Esophagus squamous epithelium (tissue), 5 donors: ENCODE measurements around the gene SRP68. TPM values are rescaled to one million over a fixed set of nuclear protein-coding genes. Genes with fewer than 3 reads are reported as not detected.

Source experiments
- DNase-seq: peaks from one replicate; lab custom pipeline; 2025; lab: John Stamatoyannopoulos, UW
- H3K27ac ChIP-seq, 4 donors: fragments of 200-600 bp; sonication (generic); one replicate each; pipeline ENCODE4 v1.5.1; 2016 to 2019; ENCODE audit warnings: mild to moderate bottlenecking in 1 of 4
- H3K27me3 ChIP-seq, 4 donors: fragments of 200-600 bp; sonication (generic); 1 replicate in 3 of 4; 2 replicates in 1 of 4; pipeline versions ENCODE4 v1.5.1 to v1.6.0; 2017 to 2021; ENCODE audit warnings: antibody characterized with exemption in 1 of 4
- H3K36me3 ChIP-seq, 3 donors: fragments of 200-600 bp; sonication (generic); one replicate each; pipeline ENCODE4 v1.5.1; 2016 to 2019
- H3K4me1 ChIP-seq, 3 donors: fragments of 200-600 bp; sonication (generic); one replicate each; pipeline ENCODE4 v1.5.1; 2017 to 2019
- H3K4me3 ChIP-seq, 4 donors: fragments of 200-600 bp; sonication (generic); 1 replicate in 3 of 4; 2 replicates in 1 of 4; pipeline ENCODE4 v1.5.1; 2016 to 2019; ENCODE audit warnings: mild to moderate bottlenecking in 2 of 4, moderate library complexity in 1 of 4
- H3K9me3 ChIP-seq, 3 donors: fragments of 200-600 bp; sonication (generic); one replicate each; pipeline ENCODE4 v1.5.1; 2016 to 2019
- CTCF ChIP-seq, 6 experiments: fragments of 450-650 bp in 4 of 6; fragments of 200-600 bp in 2 of 6; sonication (generic) in 2 of 6; IDR thresholded peaks; one replicate each; pipeline ENCODE4 v1.5.1; 2016 to 2019; ENCODE audit warnings: antibody characterized with exemption in 6 of 6, mild to moderate bottlenecking in 4 of 6, moderate library complexity in 4 of 6
- POLR2A ChIP-seq, 4 donors: fragments of 450-650 bp; IDR thresholded peaks; one replicate each; pipeline ENCODE4 v1.6.1; 2017; ENCODE audit warnings: antibody characterized with exemption in 4 of 4, mild to moderate bottlenecking in 4 of 4, moderate library complexity in 3 of 4
- WGBS, 2 donors: methylation state at CpG; one replicate each; pipeline ENCODE4 v1.1.5; 2018; 5-methylcytosine and 5-hydroxymethylcytosine counted together
- intact Hi-C: fragments of 100-400 bp; cut with DNase I; formaldehyde crosslinking; loops from one replicate; pipeline ENCODE4 v1.15.0; 2022
- total RNA-seq, 4 donors: library from RNA; depleted of rRNA; stranded (reverse); fragments of >200 nt; gene quantifications; one replicate each; pipeline ENCODE4 v1.1.0, GENCODE V29; 2016
- donor health status: DM: yes; HTN: yes; CAD: no.

Gene SRP68
- total RNA-seq, 4 donors from 2014 or later, result 40.6 to 78.0 (median 52.7) TPM

GRCh38 chr17:76090517-76091129 is 18.3 kb upstream of the SRP68 start:
- Histone ChIP-seq H3K9me3 (no peaks in the 10 kb centered on the region), H3K27ac (no peak overlapping the region), H3K27me3 (no peaks in the 10 kb centered on the region), H3K36me3 (peaks cover 61 to 99% (median 64%) of the 10 kb centered on the region in 3 donors), H3K4me1 (peaks cover 0 to 30% (median 0%) of the 10 kb centered on the region in 3 donors), H3K4me3 (no peak overlapping the region)
- intact Hi-C loops, result no loop called here
- TF ChIP-seq POLR2A (IDR thresholded peaks at IDR 0.05) (no peak), CTCF (IDR thresholded peaks at IDR 0.05) (no peak)
- no peak for DNase-seq
- 50 to 65% methylated on average over 4 to 6 of the region's 17 CpGs for WGBS, 2 donors

- 78 to 92% methylated on average over 9 to 18 of the region's 32 CpGs for WGBS, 2 donors
- TF ChIP-seq CTCF (IDR thresholded peaks at IDR 0.05) (no peak), POLR2A (IDR thresholded peaks at IDR 0.05) (no peak)
- no peak for DNase-seq
- no peak overlapping the region for H3K27ac ChIP-seq
- H3K4me1 ChIP-seq, result peaks cover 0 to 32% (median 0%) of the 10 kb centered on the region in 3 donors
- H3K4me3 ChIP-seq, result no peak overlapping the region
- H3K27me3 ChIP-seq, result no peaks in the 10 kb centered on the region
- H3K9me3 ChIP-seq, result no peaks in the 10 kb centered on the region
- intact Hi-C loops, result no loop called here
- peaks cover 68 to 100% (median 72%) of the 10 kb centered on the region in 3 donors for H3K36me3 ChIP-seq
These were observed 17.6 kb upstream of the SRP68 start for GRCh38 chr17:76089680-76090516.

- H3K4me1 ChIP-seq, result peaks cover 0 to 25% (median 0%) of the 10 kb centered on the region in 3 donors
- no peak for DNase-seq
- H3K4me3 ChIP-seq, result no peak overlapping the region
- H3K27ac ChIP-seq, result no peak overlapping the region
- 93 to 97% methylated on average over 10 to 17 of the region's 25 CpGs for WGBS, 2 donors
- H3K36me3 ChIP-seq, result peaks cover 72 to 100% (median 74%) of the 10 kb centered on the region in 3 donors
- intact Hi-C loops, result no loop called here
- no peaks in the 10 kb centered on the region for H3K9me3 ChIP-seq
- H3K27me3 ChIP-seq, result no peaks in the 10 kb centered on the region
- TF ChIP-seq CTCF (IDR thresholded peaks at IDR 0.05) (no peak), POLR2A (IDR thresholded peaks at IDR 0.05) (no peak)
These were observed 16.7 kb upstream of the SRP68 start for GRCh38 chr17:76088868-76089576.

- DNase-seq, result no peak
- intact Hi-C loops, result no loop called here
- Histone ChIP-seq H3K27ac (no peak overlapping the region), H3K4me1 (peaks cover 0 to 25% (median 0%) of the 10 kb centered on the region in 3 donors), H3K9me3 (no peaks in the 10 kb centered on the region), H3K27me3 (no peaks in the 10 kb centered on the region), H3K36me3 (peaks cover 67 to 100% (median 72%) of the 10 kb centered on the region in 3 donors), H3K4me3 (no peak overlapping the region)
- no peak for TF ChIP-seq POLR2A (IDR thresholded peaks at IDR 0.05)
- no peak for TF ChIP-seq CTCF (IDR thresholded peaks at IDR 0.05)
- 91 to 95% methylated on average over 4 to 14 of the region's 25 CpGs for WGBS, 2 donors
These were observed 15.9 kb upstream of the SRP68 start for GRCh38 chr17:76088041-76088867.
